GM21576 (cell line): Measurements from ENCODE around the gene GRAMD2A.

ENCODE experiments used
- ATAC-seq: cut with Tn5 transposase; IDR thresholded peaks from one replicate; pipeline ENCODE4 v1.9.1; 2021; ENCODE audit warnings: mild to moderate bottlenecking, moderate library complexity; ENCODE audit not compliant: unreplicated experiment

The GRAMD2A gene

DNA sequence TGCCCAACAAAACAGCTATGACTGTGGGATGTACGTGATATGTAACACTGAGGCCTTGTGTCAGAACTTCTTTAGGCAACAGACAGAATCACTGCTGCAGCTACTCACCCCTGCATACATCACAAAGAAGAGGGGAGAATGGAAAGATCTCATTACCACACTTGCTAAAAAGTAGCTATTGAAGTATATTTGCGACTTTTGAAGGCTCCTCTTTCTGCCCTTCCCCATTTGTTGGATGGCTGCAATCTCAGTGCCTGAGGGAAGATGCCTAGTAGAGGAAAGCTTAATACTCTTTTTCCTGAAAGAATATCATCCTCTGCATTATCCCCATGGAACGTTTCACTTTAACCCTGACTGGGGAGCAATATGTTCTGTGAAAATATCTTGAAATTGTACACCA lies 57.5 kb downstream of the GRAMD2A start:
- ATAC-seq, result no peak

DNA sequence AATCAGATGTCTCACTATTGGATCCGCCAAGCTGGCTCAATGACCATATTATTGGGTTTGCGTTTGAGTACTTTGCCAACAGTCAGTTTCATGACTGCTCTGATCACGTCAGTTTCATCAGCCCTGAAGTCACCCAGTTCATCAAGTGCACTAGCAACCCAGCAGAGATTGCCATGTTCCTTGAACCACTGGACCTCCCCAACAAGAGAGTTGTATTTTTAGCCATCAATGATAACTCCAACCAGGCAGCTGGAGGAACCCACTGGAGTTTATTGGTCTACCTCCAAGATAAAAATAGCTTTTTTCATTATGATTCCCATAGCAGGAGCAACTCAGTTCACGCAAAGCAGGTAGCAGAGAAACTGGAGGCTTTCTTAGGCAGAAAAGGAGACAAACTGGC lies 57.9 kb downstream of the GRAMD2A start:
- ATAC-seq, result no peak

DNA sequence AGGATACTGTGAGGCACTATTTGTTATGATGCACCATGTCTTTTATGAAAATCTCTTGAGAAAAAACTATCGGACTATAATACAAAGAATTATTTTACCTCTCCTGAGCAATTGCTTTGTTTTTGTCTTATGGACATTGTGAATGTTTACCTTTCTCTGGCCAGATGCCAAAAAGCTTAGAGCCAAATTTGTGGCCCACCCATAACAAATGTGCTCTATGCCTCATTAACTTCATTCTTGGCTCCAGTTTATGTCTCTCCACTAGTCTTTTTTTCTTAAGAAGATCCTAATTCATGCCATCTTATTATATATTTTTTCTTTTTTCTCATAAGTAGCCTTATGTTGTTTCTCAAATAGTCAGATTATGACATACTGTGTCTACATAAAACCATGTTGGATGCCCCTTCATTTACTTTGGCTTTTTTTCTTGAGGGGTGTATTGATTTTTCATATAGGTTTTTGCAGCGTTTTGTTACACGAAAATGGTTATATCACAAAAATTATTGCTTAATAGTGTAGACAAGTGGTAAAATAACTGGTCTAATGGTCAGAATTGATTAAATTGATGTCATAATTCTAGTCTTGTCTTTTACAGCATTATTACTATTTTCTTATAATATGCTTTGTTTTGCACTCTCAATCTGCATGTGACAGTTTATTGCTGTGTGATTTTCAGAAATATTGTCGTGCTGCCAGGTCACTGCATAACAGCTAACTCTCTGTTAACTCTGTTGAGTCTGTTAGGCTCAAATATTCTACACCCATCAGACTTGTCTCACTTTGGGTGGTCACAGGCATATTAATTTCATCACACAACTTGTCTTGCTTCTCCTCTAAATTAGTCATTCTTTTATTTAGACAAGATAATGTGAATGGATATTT lies 61.2 kb downstream of the GRAMD2A start:
- no peak for ATAC-seq

DNA sequence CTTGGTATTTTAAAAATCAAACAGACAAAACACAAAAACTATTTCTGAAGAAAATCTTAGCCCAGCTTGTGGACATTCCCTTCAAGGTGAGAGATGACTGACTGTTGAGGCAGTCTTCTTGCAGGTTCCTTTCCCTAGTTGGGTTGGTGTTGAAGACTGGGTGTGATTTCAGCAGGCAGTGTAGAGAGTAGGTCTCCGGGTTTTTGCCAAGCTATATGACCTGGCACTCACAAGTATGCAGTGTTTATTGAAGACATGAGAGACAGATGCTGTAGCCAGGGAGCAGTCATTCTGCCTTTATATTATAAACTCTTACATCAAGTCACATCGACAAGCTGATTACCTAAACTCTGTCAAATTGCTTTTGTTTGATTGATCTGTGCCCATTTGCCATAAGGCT lies 61.9 kb downstream of the GRAMD2A start:
- no peak for ATAC-seq

DNA sequence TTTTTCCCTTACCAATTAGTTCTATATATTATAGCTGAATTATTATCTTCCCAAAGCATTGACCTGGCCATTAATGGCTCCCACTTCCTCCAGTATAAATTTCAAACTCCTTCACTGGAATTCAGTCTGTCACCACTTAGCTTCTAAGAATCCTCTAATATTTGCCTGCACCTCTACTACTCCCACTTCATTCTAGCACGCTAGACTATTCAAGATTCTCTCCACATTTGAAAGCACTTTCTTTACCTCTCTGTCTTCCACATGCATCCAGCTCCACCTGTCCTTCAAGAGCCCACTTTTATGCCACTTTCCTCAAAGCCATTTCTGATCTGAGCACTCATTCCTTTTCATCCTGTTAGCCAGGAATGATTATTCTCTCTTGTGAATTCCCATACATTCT lies 64.4 kb downstream of the GRAMD2A start:
- no peak for ATAC-seq

DNA sequence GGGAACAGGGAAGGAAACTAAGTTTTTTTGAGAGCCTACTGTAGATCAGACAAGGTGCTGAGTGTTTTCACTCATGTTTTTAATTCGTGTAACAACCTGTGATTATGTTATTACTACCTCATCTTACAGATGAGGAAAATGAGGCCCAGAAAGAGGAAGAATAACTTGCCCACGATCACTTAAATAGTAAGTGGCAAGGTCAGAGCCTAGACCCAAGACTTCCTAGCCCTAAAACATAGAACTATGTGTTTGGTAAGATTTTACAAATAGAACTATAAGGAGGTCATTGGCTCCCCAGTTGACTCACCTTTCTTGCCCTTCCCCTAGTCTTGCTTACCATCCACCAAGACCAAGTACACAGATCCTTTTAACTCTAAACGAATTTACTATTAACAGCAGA lies 65.7 kb downstream of the GRAMD2A start:
- ATAC-seq, result no peak

DNA sequence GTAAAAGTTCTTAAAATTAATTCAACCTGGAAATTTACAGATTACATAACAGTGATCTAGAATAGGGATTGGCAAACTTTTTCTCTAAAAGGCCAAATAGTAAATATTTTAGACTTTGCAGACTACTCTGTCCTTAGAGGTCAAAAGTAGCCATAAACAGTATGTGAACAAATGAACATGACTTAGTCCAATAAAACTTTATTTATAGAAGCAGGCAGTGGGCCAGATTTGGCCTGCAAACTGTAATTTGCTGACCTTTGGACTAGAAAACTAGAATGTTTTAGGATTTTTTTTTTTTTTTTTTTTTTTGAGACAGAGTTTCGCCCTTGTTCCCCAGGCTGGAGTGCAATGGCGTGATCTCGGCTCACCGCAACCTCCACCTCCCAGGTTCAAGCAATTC lies 67.3 kb downstream of the GRAMD2A start:
- no peak for ATAC-seq

DNA sequence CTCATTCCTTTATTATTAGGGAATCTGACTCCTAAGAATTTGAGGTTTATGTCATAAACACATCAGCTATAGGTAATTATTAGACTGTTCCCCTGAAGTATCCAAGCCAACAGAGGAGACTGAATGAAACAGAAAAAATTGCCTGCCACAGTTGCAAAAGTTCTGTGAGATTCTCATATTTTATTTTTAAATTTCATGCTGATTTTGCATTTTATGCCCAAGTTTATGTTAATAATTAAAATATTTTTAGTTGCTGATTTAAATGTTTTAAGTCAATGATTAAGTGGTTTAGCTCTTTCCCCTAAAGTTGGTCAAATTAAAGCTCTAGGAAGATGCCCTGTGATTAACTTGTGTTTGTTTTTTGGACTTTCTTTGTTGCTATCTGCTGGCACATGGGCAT lies 69.2 kb downstream of the GRAMD2A start:
- ATAC-seq, result no peak

DNA sequence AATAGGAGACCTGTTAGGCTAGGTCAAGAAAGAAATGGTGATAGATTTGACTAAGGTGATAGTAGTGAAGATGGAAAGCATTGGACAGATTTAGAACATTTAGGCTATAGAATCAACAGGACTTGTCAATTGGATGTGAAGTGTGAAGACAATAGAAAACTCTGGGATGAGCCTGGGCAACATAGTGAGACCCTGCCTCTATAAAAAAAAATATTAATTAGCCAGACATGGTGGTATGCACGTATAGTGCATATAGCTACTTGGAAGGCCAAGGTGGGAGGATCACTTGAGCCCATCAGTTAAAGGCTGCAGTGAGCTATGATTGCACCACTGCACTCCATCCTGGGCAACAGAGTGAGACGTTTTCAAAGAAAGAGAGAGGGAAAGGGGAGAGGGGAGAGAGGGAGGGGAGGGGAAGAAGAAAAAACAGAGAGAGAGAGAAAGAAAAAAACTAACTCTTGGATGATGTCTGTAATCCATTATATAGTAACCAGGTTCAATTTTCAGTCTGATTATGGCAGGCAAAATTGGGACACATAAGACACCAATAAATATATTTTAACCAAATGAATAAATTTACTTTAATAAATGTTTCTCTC lies 69.8 kb downstream of the GRAMD2A start:
- no peak for ATAC-seq

DNA sequence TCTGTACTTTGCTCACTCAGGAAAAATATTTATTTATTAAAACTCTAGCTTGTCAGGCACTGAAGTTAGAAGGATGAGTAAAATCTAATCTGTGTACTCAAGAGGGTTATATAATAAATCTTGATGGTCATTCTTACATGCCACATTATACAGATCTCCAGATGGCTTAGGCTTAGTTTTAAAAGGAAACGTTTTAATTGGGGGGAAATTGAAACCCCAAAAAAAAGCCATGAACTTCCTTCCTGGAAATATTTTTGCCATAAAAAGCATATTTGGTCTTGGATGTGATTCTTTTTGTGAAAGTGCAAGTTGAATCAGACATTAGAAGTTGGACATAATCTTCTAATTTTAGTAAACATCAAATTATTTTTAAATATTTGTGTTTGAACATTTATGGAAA lies 73.4 kb downstream of the GRAMD2A start:
- no peak for ATAC-seq

DNA sequence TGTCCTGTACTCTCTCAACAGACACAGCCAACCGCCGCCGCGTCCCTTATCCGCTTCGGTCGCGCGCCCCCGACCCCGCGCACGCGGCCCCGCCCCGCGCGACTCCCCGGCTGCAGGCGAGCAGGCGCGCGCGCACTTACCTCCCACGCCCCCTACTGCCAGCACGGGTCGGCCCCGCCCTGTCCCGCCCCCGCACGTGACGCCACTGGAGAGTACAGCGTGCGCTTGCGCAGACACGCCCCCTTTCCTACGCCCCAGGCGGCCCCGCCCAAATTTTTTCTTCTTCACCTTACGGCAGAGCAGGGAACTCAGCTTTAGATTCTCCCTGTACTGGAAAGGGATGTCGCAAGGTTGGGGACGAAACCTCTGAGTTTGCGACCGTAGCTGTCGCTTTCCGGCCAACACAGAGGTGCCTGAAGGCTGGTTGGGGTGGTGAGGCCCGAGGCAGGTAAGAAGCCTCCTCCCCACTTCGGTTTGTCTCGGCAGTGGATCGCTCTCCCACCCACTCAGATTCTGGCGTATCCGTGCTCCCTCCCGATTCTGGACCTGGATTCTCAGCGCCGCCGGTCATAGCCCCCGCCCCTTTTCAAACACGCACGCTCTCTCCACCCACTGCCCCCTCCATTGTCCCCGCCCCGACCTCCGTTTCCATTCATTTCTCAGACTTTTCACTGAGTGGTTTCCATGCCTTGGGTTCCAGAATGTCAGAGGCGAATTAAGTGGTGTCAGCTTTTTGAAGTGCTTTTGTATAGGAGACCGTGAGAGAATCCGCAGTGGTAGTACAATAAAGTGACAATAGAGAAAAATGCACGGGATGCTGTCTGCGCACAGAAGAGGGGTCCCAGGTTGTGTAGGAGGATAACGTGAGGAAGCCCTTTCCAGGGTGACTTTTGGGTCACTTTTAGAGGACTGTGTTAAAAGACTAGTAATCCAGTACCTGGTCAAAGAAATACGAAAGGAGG lies 79.3 kb downstream of the GRAMD2A start, which contains the start of the genes MYO9A and SENP8:
TSS of gene MYO9A (minus strand) at position 134 of the 962 bp plus-strand sequence. CDS start 71,587 bp downstream, outside the sequence.
TSS of gene SENP8 (plus strand) at position 387 of the 962 bp plus-strand sequence. CDS start 21,221 bp downstream, outside the sequence.
- peak; percentile 49 for ATAC-seq

DNA sequence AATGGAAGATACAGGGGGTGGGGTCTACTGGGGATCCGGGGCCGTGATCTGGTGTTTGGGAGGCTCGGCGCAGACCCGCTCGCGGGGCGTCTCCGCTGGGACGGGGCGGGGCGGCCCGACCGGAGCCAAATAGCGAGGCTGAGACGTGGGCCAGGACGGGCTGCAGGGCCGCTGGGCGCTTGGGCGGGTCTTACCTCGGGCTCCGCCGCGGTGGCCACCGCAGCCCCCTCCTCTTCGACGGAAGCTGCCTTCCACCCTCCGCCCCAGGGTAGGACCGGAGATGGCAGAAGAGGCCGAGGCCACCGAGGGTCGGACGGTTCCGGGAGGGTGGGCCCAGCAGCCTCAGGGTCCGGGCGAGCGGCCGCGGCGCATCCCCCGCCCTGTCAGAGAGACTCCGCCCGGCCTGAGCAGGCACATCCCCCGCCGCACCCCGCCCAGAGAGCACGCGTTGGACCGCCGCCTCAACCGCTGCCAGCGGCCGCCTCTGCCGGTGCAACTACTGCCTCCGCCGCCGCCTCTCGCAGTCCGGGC lies 80.0 kb downstream of the GRAMD2A start:
- ATAC-seq, result peak; percentile 64

DNA sequence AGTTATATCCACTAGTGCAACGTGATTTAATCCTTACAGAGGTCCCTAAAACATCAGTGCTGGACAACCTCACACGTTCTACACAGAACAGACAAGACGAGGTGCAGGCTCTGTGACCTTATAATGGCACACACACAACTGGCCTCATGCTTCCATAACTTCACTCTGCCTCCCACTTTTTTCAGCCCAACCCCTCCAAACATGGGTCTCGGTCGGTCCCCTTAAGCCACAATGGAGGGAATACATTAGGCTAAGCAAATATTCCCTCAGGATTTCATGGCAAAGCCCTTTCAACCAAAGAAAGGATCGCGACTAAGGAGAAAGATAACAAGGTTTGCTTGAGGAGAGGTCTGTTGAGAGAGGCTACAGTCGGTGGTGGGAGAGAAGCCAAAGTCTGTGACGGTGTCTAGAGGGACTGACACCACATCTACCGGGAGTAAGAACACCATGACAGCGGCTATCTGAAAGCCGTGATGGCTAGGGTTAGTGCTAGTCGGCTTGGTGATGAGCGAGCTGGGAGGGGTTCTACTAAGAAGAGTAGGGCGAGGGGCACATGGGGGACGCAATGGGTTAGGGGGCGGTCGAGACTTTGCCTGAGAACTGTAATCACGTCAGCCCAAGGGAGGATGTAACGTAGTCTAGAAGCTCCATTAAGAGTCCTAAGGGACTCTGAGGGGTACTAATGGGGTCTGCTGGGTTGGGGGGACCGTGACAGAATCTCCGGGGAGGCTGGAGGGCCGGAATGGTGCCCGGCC lies 80.7 kb downstream of the GRAMD2A start:
- ATAC-seq, result peak; percentile 5

DNA sequence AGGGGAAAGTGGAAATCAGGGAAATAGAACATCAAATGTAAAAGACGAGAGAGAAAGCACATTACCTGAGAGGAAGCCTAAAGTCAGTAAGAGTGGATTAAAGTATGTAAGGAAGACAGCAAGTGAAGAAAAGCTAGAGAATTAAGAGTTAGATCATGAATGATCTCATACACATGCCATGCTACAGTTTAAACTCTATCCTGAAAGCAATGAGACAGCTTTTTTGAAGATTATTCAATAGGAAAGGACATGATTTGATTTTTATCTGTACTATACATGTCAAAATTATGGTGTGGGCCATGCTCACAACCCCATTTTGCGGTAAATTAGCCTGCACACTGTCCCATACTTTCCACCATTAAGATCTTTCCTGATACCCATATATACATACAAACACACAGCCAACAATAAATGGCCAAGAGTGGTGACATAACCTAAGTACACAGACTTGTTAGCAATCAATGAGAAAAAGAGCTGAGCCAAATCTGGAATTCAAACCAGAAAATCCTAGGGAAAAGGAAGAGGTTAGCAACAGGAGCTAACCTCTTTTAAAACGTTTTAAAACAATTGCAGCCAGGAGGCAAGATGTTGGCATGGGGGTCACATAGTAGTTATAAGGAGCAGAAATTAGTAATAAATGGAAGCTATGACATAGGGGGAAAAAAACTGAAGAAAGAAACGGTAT lies 84.1 kb downstream of the GRAMD2A start:
- ATAC-seq, result no peak

DNA sequence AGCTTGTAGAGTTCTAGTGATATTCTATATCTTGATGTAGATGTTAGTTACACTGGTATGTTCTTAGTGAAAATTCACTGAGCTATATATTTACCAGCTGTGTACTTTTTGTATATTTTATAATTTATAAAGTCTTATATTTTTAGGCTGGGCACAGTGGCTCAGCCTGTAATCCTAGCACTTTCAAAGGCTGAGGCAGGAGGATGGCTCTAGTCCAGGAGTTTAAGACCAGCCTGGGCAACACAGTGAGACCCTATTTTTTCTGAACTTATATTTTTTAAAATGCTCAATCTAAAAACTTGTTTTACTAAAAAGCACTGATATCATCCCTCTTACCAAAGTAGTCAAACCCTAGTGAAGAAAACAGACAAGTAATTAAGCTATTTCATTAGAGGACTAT lies 84.8 kb downstream of the GRAMD2A start:
- no peak for ATAC-seq

DNA sequence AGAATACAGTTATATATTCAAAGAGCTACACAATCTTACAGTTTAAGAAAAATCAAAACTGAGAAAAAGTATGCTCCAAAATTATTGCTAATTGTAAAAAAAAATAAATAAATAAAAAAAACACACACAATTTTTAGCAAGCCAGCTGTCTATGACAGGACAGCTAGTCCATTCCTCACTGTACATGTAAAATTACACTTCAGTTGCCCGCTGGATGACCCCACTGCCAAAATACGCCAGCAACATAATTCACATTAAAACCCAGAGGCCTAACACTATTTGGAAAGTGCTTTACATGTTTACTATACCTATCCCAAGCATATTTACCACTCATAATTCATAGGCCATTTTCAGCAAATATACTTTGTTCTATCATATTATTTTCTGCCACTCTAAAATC lies 85.5 kb downstream of the GRAMD2A start:
- ATAC-seq, result no peak

DNA sequence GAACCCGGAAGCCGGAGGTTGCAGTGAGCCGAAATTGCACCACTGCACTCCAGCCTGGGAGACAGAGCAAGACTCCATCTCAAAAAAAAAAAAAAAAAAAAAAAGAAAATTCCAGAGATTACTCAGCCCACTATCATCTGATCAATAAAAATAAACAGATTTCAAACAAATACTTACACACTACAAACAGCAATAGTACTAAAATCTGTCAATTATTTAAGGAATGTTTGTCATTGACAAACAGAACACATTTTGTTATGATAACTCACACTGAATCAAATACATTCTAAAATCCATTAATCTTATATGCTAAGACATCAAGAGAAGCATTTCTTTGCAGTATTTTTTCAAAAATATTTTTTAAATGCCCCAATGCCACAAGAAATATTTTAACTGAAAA lies 87.2 kb downstream of the GRAMD2A start:
- ATAC-seq, result no peak
